ENCODE data around the gene FAM184A.

GRCh38 chr6:119073307-119074051, 5.0 kb downstream of the FAM184A start:
- no peak for TF ChIP-seq POLR2A (IDR thresholded peaks at IDR 0.05; ENCODE audit: low read depth)
- TF ChIP-seq, protein P1, sequence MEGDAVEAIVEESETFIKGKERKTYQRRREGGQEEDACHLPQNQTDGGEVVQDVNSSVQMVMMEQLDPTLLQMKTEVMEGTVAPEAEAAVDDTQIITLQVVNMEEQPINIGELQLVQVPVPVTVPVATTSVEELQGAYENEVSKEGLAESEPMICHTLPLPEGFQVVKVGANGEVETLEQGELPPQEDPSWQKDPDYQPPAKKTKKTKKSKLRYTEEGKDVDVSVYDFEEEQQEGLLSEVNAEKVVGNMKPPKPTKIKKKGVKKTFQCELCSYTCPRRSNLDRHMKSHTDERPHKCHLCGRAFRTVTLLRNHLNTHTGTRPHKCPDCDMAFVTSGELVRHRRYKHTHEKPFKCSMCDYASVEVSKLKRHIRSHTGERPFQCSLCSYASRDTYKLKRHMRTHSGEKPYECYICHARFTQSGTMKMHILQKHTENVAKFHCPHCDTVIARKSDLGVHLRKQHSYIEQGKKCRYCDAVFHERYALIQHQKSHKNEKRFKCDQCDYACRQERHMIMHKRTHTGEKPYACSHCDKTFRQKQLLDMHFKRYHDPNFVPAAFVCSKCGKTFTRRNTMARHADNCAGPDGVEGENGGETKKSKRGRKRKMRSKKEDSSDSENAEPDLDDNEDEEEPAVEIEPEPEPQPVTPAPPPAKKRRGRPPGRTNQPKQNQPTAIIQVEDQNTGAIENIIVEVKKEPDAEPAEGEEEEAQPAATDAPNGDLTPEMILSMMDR (IDR thresholded peaks at IDR 0.05): no peak

All from esophagus muscularis mucosa (tissue), 3 donors.